Measurements from ENCODE around the gene CSF2. TPM values are rescaled to one million over a fixed set of nuclear protein-coding genes. Genes with fewer than 3 reads are reported as not detected.

The CSF2 gene
- total RNA-seq, 1 experiment from 2014 or later = 0.30 TPM

- TF ChIP-seq CTCF (IDR thresholded peaks at IDR 0.05 in 2 of 3, conservative IDR thresholded peaks at IDR 0.05 in 1 of 3; ENCODE audit: borderline replicate concordance in 1 of 3, insufficient read depth in 1 of 3, low read depth in 2 of 3, low read length in 2 of 3) (no peak), YY1 (IDR thresholded peaks at IDR 0.05; ENCODE audit: extremely low read depth, insufficient replicate concordance, low read depth, low read length) (no peak), CBX3 (IDR thresholded peaks at IDR 0.05; ENCODE audit: low read depth) (no peak), POLR2A (IDR thresholded peaks at IDR 0.05; ENCODE audit: borderline replicate concordance, extremely low read depth, insufficient read depth, insufficient read length) (no peak)
- TF ChIP-seq, protein P1, sequence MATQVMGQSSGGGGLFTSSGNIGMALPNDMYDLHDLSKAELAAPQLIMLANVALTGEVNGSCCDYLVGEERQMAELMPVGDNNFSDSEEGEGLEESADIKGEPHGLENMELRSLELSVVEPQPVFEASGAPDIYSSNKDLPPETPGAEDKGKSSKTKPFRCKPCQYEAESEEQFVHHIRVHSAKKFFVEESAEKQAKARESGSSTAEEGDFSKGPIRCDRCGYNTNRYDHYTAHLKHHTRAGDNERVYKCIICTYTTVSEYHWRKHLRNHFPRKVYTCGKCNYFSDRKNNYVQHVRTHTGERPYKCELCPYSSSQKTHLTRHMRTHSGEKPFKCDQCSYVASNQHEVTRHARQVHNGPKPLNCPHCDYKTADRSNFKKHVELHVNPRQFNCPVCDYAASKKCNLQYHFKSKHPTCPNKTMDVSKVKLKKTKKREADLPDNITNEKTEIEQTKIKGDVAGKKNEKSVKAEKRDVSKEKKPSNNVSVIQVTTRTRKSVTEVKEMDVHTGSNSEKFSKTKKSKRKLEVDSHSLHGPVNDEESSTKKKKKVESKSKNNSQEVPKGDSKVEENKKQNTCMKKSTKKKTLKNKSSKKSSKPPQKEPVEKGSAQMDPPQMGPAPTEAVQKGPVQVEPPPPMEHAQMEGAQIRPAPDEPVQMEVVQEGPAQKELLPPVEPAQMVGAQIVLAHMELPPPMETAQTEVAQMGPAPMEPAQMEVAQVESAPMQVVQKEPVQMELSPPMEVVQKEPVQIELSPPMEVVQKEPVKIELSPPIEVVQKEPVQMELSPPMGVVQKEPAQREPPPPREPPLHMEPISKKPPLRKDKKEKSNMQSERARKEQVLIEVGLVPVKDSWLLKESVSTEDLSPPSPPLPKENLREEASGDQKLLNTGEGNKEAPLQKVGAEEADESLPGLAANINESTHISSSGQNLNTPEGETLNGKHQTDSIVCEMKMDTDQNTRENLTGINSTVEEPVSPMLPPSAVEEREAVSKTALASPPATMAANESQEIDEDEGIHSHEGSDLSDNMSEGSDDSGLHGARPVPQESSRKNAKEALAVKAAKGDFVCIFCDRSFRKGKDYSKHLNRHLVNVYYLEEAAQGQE (IDR thresholded peaks at IDR 0.05; ENCODE audit: low read depth) = no peak
Observed at GRCh38 chr5:132050661-132051552, 22.7 kb upstream of the CSF2 start (continued).

- Histone ChIP-seq H2AFZ (ENCODE audit: low read depth, low read length, poor library complexity, severe bottlenecking) (no peak overlapping the region), H3K79me2 (ENCODE audit: insufficient read depth, low read length) (no peaks in the 10 kb centered on the region), H3K27me3 (ENCODE audit: insufficient read depth, low read length) (no peaks in the 10 kb centered on the region), H3K4me3 (replicated peaks in 1 of 2; ENCODE audit: low read depth in 1 of 2, low read length in 2 of 2) (no peak overlapping the region), H4K20me1 (ENCODE audit: insufficient read depth) (no peaks in the 10 kb centered on the region), H3K9me3 (ENCODE audit: control insufficient read depth in 1 of 2, insufficient read depth in 1 of 2, low read depth in 1 of 2, low read length in 2 of 2) (no peaks in the 10 kb centered on the region), H3K27ac (ENCODE audit: low read depth, low read length) (no peak overlapping the region), H3K36me3 (ENCODE audit: control insufficient read depth in 1 of 2, insufficient read depth in 2 of 2, low read length in 2 of 2) (no peaks in the 10 kb centered on the region), H3K4me1 (ENCODE audit: control insufficient read depth in 1 of 2, insufficient read depth in 2 of 2, low read length in 2 of 2) (no peaks in the 10 kb centered on the region), H3K4me2 (ENCODE audit: low read length) (no peak overlapping the region), H3K9ac (ENCODE audit: low read length) (no peak overlapping the region), H3K9me2 (ENCODE audit: insufficient read depth) (no peaks in the 10 kb centered on the region)
- intact Hi-C loops (cut with micrococcal nuclease) = no loop called here
- ATAC-seq (no peak), DNase-seq (ENCODE audit: low read depth, low spot score) (no peak)
- CTCF ChIA-PET = interaction anchor here (2.4 kb wide), 1 partner anchor 10 kb away, joined by 9 read pairs; no protein-coding TSS in a partner anchor
- RAD21 ChIA-PET (ENCODE audit: low non-redundant PET in 1 of 2, low total read pairs in 2 of 2, uncharacterized antibody in 2 of 2, unreplicated experiment in 2 of 2) = no interaction called here
- BruUV-seq (replicated peaks) = no TSS peak
- TF ChIP-seq RAD21 (IDR thresholded peaks at IDR 0.05; ENCODE audit: low read depth) = no peak
- TF ChIP-seq CBX3 (IDR thresholded peaks at IDR 0.05; ENCODE audit: low read depth) = no peak
- TF ChIP-seq EGR1 (IDR thresholded peaks at IDR 0.05; ENCODE audit: low read depth) = no peak
- POLR2A ChIA-PET = no interaction called here
Observed at GRCh38 chr5:132052520-132052919, 21.1 kb upstream of the CSF2 start.

Data from HCT116 (cell line).